ENCODE data around the gene PTAFR. TPM values are rescaled to one million over a fixed set of nuclear protein-coding genes. Genes with fewer than 3 reads are reported as not detected.
"Not testable (repeated sequence)": the region's sequence is repeated elsewhere in the genome, so short reads cannot be mapped to it uniquely, and the experiment has no call there.

The PTAFR gene
- total RNA-seq, 1 donor from 2014 or later = 4.7 TPM

GRCh38 chr1:28143496-28144202 lies 32.8 kb downstream of the PTAFR start:
- no peak for DNase-seq

GRCh38 chr1:28141685-28142084 lies 34.8 kb downstream of the PTAFR start:
- DNase-seq = no peak

GRCh38 chr1:28139866-28140265 lies 36.6 kb downstream of the PTAFR start:
- not testable (repeated sequence) for DNase-seq

- no peak for DNase-seq
Observed at GRCh38 chr1:28139025-28139712, 37.3 kb downstream of the PTAFR start.

- DNase-seq = no peak
Observed at GRCh38 chr1:28136922-28137613, 39.4 kb downstream of the PTAFR start.

GRCh38 chr1:28136169-28136921 lies 40.1 kb downstream of the PTAFR start:
- DNase-seq = no peak

GRCh38 chr1:28135371-28136168 lies 40.9 kb downstream of the PTAFR start:
- DNase-seq = no peak

- DNase-seq = no peak
Observed at GRCh38 chr1:28134651-28135207, 41.8 kb downstream of the PTAFR start.

GRCh38 chr1:28132171-28133167 lies 44.0 kb downstream of the PTAFR start:
- no peak for DNase-seq

GRCh38 chr1:28130901-28131300 lies 45.6 kb downstream of the PTAFR start:
- no peak for DNase-seq

GRCh38 chr1:28129150-28129549 lies 47.3 kb downstream of the PTAFR start:
- DNase-seq = no peak

- no peak for DNase-seq
Observed at GRCh38 chr1:28127617-28128257, 48.8 kb downstream of the PTAFR start.

GRCh38 chr1:28126783-28127490 lies 49.6 kb downstream of the PTAFR start:
- DNase-seq = no peak

GRCh38 chr1:28126212-28126611 lies 50.3 kb downstream of the PTAFR start:
- DNase-seq = no peak

- DNase-seq = no peak
Observed at GRCh38 chr1:28123461-28123961, 53.0 kb downstream of the PTAFR start.

GRCh38 chr1:28122183-28122582 lies 54.3 kb downstream of the PTAFR start:
- no peak for DNase-seq

- DNase-seq = no peak
Observed at GRCh38 chr1:28119556-28119955, 56.9 kb downstream of the PTAFR start.

- no peak for DNase-seq
Observed at GRCh38 chr1:28118640-28119307, 57.7 kb downstream of the PTAFR start.
